ENCODE measurements around the gene SEMA7A. TPM values are rescaled to one million over a fixed set of nuclear protein-coding genes. Genes with fewer than 3 reads are reported as not detected.

The SEMA7A gene
- total RNA-seq, 1 donor from 2014 or later = 178 TPM

DNA sequence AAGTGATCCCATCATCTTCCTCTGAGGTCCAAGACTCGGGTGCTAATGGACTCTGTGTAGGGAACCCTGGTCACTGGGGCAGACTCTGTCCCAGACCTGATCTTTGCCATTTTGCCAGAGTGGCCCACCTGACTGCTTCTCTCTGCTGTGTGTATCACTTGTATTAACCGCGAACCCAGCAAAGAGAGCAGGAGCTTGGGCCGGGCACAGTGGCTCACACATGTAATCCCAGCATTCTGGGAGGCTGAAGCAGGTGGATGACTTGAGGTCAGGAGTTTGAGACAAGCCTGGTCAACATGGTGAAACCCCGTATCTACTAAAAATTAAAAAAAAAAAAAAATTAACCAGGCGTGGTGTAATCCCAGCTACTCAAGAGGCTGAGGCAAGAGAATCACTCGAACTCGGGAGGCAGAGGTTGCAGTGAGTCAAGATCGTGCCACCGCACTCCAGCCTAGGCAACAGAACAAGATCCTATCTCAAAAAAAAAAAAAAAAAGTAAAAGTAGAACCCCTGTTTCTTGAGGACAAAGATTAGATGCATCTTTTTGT, 33.4 kb downstream of the SEMA7A start:
- intact Hi-C loops (cut with micrococcal nuclease) = no loop called here
- Mint-ChIP-seq H3K4me1 (peaks cover 98% of the 10 kb centered on the region), H3K4me3 (peak overlapping the region; percentile 53), H3K27ac (peak overlapping the region; percentile 93), H3K36me3 (ENCODE audit: low read depth) (no peaks in the 10 kb centered on the region), H3K9me3 (no peaks in the 10 kb centered on the region), H3K27me3 (no peaks in the 10 kb centered on the region)
- ChIA-PET POLR2A (interaction anchor here (0.6 to 16.5 kb wide), 9 partner anchors 9 to 387 kb away, joined by 3 to 563 read pairs (median 7); partner anchors contain the start of gene SEMA7A), CTCF (interaction anchor here (1.1 to 4.1 kb wide), 4 partner anchors 15 to 40 kb away, joined by 3 to 33 read pairs (median 4); no protein-coding TSS in a partner anchor)
- ATAC-seq (ENCODE audit: low read depth) (no peak), DNase-seq (no peak)
- TF ChIP-seq, protein P1, sequence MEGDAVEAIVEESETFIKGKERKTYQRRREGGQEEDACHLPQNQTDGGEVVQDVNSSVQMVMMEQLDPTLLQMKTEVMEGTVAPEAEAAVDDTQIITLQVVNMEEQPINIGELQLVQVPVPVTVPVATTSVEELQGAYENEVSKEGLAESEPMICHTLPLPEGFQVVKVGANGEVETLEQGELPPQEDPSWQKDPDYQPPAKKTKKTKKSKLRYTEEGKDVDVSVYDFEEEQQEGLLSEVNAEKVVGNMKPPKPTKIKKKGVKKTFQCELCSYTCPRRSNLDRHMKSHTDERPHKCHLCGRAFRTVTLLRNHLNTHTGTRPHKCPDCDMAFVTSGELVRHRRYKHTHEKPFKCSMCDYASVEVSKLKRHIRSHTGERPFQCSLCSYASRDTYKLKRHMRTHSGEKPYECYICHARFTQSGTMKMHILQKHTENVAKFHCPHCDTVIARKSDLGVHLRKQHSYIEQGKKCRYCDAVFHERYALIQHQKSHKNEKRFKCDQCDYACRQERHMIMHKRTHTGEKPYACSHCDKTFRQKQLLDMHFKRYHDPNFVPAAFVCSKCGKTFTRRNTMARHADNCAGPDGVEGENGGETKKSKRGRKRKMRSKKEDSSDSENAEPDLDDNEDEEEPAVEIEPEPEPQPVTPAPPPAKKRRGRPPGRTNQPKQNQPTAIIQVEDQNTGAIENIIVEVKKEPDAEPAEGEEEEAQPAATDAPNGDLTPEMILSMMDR (IDR thresholded peaks at IDR 0.05) = no peak

DNA sequence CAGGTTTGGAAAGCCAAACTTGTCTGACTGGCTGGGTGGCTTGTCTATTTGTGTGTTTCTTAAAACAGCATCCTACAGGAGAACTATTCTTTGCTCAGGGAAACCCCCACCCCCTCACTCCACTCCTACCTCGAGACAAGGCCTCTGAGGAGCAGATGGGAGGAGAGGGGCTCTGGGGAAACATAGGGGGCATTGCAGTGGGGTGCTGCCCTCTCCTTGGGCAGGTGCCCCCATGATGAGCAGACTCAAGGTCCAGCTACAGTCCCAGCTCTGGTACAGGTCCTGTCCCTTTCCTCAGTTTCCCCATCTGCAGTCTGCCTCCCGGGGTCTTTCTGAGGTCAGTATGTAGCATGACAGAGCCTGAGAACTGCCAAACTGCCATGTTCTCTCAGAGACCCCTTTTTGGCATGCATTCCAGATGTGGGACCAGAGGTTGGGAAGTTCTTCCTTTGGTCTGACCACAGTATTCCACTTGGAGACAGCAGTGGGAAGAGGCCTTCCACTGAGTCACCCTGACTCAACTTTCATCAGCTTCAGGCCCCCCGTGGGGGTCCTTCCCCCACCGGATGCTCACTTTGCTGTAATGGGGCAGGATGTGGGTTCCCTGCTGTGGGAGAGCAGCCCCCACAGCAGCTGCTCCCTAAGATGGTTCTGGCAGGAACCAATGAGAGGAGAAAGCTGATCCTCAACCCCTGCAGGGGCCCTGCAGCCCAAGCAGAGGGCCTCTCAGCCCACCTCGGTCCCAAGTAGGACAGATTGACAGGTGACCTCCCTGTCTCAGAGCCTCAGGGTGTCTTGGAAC, 34.0 kb downstream of the SEMA7A start:
- peak overlapping the region; percentile 93 for H3K27ac Mint-ChIP-seq
- DNase-seq = no peak
- POLR2A ChIA-PET = interaction anchor here (0.6 to 16.5 kb wide), 11 partner anchors 10 to 388 kb away, joined by 3 to 563 read pairs (median 5); partner anchors contain the start of gene SEMA7A

DNA sequence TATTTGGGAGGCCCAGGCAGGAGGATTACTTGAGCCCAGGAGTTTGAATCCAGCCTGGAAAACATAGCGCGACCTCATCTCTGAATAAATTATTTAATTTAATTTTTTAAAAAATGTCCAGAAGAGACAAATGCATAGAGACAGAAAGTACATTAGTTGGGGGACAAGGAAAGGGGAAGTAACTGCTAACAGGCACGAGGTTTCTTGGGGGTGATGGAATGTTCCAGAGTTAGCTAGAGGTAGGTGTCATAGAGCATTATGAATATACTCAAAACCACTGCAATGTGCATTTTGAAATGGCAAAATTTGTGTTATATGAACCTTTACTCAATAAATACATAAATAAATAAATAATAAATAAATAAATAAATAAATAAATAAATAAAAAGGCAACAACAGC, 34.7 kb downstream of the SEMA7A start:
- CTCF ChIA-PET = interaction anchor here (1.3 to 1.7 kb wide), 2 partner anchors 17 to 39 kb away, joined by 4 read pairs; no protein-coding TSS in a partner anchor
- peak overlapping the region; percentile 99 for H3K27ac Mint-ChIP-seq

More for the DNA sequence above, 34.0 kb downstream of the SEMA7A start:
- TF ChIP-seq, protein P1 (IDR thresholded peaks at IDR 0.05) = no peak
- H3K36me3 Mint-ChIP-seq (ENCODE audit: low read depth) = no peaks in the 10 kb centered on the region
- H3K9me3 Mint-ChIP-seq = no peaks in the 10 kb centered on the region
- no peaks in the 10 kb centered on the region for H3K27me3 Mint-ChIP-seq
- no peak for ATAC-seq (ENCODE audit: low read depth)
- CTCF ChIA-PET = interaction anchor here (1.3 to 1.7 kb wide), 2 partner anchors 17 to 39 kb away, joined by 4 read pairs; no protein-coding TSS in a partner anchor
- H3K4me1 Mint-ChIP-seq = peaks cover 100% of the 10 kb centered on the region
- intact Hi-C loops (cut with micrococcal nuclease) = no loop called here
- peak overlapping the region; percentile 53 for H3K4me3 Mint-ChIP-seq

DNA sequence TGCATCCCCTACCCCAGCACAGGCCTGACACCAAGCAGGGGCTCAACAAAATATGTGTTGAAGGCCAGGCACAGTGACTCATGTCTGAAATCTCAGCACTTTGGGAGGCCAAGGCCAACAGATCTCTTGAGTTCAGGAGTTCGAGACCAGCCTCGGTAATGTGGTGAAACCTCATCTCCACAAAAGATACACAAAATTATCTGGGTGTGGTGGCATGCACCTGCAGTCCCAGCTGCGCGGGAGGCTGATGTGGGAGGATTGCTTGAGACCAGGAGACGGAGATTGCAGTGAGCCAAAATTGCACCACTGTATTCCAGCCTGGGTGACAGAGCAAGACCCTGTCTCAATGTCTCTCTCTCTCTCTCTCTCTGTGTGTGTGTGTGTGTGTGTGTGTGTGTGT, 35.6 kb downstream of the SEMA7A start:
- H3K36me3 Mint-ChIP-seq (ENCODE audit: low read depth) = no peaks in the 10 kb centered on the region
- ChIA-PET POLR2A (interaction anchor here (0.9 to 16.5 kb wide), 6 partner anchors 9 to 63 kb away, joined by 3 to 563 read pairs (median 14); partner anchors contain the start of genes SEMA7A and UBL7), CTCF (no interaction called here)
- TF ChIP-seq, protein P1 (IDR thresholded peaks at IDR 0.05) = no peak
- DNase-seq (no peak), ATAC-seq (ENCODE audit: low read depth) (no peak)
- H3K9me3 Mint-ChIP-seq = no peaks in the 10 kb centered on the region
- H3K27me3 Mint-ChIP-seq = no peaks in the 10 kb centered on the region
- peaks cover 100% of the 10 kb centered on the region for H3K4me1 Mint-ChIP-seq
- peak overlapping the region; percentile 11 for H3K4me3 Mint-ChIP-seq
- intact Hi-C loops (cut with micrococcal nuclease) = no loop called here
- peak overlapping the region; percentile 99 for H3K27ac Mint-ChIP-seq

More for the DNA sequence above, 34.7 kb downstream of the SEMA7A start:
- H3K9me3 Mint-ChIP-seq = no peaks in the 10 kb centered on the region
- H3K27me3 Mint-ChIP-seq = no peaks in the 10 kb centered on the region
- ATAC-seq (ENCODE audit: low read depth) (no peak), DNase-seq (no peak)
- POLR2A ChIA-PET = interaction anchor here (0.5 to 16.5 kb wide), 8 partner anchors 10 to 1231 kb away, joined by 3 to 563 read pairs (median 7); partner anchors contain the start of gene SEMA7A
- no peaks in the 10 kb centered on the region for H3K36me3 Mint-ChIP-seq (ENCODE audit: low read depth)
- H3K4me1 Mint-ChIP-seq = peaks cover 100% of the 10 kb centered on the region
- intact Hi-C loops (cut with micrococcal nuclease) = no loop called here
- H3K4me3 Mint-ChIP-seq = peak overlapping the region; percentile 25
- TF ChIP-seq, protein P1 (IDR thresholded peaks at IDR 0.05) = no peak

Measured in activated B cell treated with CpG ODN at 0.5 μM for 24 hours (primary cell).